ENCODE results near the gene LUZP1.
A peak's percentile ranks its signal among the peaks of the same experiment; 100 is the strongest.

LUZP1 gene

DNA sequence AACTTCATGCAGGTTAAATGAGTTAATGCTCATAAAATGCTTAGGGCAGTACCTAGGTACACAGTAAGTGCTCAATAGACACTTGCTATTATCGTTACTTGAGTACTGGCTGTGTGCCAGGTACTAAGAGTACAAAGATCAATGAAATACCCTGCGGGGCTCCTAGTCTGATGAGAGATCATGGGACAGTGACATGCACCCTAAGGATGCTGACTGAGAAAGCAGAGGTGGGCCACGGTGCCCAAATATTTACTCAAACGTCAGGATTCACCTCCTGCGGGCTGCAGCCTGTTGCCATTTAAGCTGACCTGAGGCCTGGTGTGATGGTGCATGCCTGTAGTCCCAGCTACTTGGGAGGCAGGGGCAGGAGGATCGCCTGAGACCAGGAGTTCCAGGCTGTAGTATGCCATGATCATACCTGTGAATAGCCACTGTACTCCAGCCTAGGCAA, 19.8 kb upstream of the LUZP1 start:
- DNase-seq: no peak

DNA sequence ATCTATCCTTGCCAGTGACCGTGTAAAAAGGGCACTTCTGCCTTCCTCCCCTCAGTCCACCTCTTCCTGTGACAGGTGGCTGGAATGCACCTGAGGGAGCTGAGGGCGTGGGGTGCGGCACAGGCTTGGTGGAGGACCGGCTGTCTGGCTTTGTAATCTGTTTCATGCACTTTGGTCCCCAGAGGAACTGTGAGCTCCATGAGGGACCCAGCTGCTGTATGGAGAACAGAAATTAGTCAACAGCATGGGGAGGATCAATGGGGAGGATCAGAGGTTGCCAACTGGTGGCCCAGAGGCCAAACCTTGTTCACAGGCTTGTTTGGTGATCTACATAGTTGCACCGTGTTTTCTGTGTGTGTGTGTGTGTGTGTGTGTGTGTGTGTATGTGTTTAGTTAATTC, 19.0 kb upstream of the LUZP1 start:
- DNase-seq: no peak

DNA sequence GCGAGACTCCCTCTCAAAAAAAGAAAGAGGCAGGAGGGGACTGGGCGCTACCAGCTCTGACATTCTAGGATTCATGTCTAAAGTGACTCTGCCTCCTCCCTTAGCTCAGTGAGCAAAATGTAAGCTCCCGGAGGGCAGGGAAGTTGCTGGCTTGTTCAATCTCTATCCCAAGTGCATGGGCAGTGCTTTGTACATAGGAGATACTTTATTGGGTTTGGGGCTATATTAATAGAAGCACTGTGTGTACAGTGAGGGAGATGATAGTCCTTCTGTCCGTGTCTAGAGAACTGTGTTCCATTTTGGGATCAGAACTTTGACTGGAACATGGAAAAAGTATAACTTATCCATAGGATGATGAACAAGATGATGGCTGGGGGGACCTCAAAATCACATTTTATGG, 16.7 kb upstream of the LUZP1 start:
- DNase-seq: no peak

DNA sequence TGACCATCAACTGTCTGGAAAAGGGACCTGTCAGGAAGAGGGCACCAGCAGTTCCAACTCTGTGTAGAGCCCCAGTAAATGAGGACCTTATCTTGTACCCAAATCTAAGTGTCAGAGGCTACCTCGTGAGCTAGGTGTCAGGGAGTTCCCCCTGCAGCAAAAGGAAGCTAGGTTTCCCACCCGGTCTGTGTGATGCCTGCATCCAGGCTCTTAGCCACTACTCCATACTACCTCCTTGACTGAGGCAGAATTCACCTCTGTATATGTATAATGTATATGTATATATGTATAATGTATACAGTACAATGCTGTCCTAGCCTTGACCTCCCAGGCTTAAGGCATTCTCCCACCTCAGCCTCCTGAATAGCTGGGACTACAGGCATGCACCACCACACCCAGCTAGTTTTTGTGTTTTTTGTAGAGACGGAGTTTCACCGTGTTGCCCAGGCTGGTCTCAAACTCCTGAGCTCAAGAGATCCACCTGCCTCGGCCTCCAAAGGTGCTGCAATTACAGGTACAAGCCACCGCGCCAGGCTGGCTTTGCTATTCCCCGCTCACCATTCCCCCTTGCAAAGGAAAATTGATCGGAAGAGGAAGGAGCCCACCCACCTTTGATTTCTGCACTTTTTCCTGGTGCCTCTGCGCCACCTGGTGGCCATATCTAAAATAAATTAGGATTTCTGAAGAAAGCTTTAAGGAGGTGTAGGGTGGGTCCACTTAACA, 15.7 kb upstream of the LUZP1 start:
- DNase-seq: peak; percentile 33 to 50

DNA sequence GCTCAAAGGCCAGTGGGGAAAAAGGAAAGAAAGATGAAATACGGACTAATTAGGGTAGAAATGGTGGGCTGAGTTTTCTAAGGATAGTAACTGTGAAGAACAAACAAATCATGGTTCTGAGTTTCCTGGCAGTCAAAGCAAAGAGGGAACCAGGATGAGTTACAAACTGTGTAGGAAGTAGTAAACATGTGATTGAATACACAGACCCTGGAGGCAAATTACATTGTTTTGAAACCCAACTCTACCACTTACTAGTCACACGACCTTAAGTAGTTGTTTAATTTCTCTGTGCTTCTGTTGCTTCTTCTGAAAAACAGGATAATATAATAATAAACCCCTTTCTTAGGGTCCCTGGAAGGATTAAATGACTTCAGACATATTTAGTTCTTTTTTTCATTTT, 11.2 kb upstream of the LUZP1 start:
- DNase-seq: no peak

DNA sequence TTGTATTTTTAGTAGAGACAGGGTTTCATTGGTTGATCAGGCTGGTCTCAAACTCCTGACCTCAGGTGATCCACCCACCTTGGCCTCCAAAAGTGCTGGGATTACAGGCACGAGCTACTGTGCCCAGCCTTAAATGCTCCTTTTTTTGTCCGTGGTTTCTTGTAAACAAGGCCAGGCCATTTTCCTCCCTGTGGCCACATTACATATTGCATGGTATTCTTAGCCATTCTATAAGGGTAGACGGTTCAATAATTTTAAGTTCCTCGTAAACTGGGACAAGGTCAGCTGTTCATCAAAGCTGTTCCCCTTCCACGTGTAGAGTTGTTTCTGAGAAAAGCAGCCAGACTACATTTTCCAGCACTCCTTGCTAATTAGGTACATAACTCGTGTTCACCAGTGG, 10.3 kb upstream of the LUZP1 start:
- DNase-seq: no peak

DNA sequence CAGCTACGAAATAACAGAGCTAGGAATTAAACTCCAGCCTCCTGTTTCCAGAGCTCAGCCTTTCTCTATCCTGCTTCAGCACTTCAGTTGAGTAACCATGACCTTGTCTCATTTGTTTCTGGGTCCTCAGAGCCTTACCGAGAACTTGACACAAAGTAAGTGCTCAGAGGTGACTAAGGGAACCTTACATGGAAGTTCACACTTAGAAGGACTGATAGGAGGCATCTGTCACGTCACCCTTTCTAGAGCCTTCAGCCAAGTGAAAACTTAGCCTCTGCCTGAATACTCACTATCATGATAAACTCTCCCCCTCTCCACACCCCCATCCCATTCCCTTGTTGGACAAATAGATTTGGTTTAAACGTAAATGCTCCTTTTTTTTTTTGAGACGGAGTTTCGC, 9.8 kb upstream of the LUZP1 start:
- no peak for DNase-seq

DNA sequence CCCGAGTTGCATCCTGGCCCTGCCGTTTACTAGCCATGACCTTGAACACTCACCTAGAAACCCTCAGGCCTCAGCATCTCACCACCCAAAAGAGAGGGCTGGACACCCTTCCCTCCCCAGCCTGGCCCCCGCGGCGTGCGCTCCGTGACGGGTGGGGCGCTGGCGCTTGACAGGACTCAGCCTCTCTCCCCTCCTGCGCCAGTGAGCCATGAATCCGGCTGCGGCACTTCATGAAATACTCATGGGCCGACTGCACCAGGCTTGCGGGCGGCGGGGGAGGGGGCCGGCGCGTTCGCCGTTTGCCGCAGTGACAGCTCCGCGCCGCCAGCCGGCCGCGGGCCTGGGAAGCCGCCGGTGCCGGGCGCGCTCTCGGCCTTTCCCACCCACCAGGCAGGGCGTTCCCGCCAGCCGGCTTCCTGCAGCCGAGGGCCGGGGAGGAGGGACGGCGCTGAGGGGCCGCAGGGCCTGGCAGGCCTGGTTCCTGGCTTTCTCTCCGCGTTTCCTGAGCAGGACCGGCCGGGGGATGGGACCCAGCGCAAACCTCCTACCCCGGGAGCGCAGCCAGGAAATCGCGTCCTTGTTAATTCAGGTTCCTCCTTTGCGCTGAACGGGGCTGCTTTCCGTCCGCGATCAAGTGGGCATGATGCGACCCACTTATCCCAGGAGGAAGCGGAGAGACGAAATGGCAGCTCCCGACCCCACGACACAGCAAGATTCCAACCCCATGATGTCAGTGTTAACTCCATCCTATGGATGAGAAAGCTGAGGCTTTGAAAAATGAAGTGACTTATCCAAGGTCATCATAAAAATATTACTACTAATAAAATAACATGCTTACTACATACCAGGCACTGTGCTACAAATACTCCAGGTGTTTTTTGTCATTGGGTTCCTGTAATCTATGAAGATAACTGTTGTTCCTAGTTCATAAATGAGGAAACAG, 9.1 kb upstream of the LUZP1 start:
- DNase-seq: peak; percentile 58 to 67

DNA sequence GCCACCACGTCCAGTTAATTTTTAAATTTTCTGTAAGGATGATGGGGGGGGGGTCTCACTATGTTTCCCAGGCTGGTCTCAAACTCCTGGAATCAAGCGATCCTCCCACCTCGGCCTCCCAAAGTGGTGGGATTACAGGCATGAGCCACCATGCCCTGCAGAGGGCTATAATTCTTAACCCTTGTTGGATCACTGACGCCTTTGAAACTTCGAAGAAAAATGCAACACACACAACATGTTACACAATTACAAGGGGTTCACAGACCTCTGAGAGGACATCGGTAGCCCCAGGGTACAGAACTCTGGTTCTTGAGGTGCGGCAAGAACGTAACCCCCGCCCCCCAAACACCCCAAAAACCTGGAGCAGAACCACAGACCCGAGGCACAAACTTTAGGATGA, 8.4 kb upstream of the LUZP1 start:
- no peak for DNase-seq

DNA sequence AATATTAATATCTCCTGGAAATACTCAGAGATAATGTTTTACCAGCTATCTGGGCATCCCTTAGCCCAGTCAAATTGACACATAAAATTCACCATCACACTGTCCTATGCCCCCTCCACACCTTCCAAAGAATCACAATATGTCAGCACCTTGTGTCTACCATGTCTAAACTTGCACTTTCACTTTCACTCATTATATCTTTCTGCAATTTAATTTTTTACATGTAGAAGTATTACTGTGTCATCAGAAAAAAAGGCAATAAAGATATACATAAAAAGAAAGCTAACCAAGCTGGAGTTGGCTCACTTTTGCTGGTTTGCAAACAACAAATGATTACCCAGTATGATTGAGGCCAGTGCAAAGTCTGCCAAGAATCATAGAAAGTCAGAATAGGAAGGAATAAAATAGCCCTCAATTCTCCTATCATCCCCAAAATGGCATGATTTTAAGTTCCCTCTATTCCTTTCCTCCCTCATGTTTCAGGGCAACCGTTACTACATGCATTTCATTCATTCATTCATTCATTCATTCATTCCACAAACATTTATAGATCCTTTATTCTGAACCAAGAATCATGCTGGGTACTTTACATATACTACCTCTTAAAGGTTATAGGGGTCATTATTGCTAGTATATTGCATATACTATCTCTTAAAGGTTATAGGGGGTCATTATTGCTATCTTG, 5.9 kb upstream of the LUZP1 start:
- no peak for DNase-seq

DNA sequence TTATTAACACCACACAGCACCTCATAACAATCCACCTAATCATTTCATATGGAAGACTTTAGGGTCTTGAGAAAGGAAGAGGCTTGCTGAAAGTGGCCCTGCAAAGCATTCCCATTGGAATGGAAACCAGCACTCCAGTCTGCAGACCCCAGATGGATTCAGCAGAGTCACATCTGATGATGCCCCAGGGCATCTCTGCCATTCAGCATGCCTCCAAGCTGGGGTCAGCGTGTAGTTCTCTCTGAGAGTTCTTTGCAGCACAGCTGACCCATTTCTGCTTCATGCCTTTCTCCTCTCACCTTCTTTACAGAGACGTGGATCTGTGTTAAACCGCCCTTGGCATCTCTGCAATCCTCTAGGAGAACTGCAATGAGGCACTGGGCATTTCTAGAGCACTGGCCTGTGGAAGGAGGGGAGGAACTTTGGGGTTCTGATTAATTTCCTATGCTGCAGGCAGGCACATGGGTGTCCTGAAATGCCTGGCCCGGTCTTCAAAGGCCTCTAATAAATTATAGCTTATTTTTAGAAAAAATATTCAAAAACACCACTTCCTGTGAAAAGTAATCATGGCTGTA, 2.6 kb upstream of the LUZP1 start:
- no peak for DNase-seq

DNA sequence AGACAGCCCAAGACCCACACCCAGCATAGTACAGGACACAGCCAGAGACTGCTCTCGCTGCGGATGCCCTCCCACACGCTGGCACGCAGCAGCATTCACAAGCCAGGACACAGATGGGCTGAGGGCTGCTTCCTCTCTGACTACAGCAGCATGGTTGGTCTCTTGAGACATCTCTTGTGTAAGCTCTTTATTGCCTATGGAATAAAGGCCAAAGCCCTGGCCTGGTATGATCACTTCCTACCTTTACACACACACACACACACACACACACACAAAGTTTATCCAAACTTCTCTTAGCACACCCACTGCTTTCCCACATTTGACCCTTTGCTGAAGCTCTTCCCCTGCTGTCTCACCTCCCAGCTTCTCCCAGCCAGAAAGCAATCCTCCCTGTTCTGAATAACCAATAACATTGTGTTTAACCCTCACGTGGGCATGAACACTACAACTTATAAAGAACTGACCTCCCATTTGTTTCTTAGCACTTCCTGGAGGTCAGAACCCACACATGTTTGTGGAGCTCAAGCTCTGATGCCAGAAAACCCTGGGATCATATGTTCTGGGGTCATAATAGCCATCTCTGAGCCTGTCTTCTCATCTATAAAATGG, 1.2 kb upstream of the LUZP1 start:
- peak in 1 of 2 donors; percentile 28 for DNase-seq

DNA sequence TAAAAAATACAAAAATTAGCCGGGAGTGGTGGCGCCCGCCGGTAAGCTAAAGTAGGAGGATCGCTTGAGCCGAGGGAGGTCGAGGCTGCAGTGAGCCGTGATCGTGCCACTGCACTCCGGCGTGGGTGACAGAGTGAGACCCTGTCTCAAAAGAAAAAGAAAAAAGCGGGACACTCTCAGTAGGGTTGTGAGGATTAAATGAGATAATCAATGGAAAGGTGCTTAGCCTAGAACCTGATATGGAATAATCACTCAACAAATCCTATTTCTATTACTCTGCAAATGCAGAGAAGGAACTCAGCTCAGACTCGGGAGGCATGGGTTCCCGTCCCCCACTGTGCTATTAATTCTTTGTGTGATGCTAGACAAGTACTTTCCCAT, 529 bp upstream of the LUZP1 start:
- DNase-seq: no peak

DNA sequence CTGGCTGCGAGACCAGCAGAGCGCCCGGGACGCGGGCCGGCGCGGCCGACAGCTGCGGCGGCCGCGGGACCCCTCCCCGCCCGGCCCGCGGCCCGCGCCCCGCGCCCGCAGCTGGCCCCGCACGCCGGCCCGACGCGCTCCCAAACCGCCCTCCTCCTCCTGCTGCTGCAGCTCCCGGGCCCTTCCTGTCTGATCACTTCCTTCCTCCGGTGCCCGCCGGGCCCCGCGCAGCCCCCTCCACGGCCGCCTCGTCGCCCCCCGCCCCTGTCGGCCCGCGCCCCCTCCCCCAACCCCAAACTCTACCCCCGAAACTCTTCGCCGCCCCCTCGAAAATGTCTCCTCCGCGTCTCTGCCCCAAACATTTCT, 594 bp downstream of the LUZP1 start:
- peak; percentile 32 to 42 for DNase-seq

DNA sequence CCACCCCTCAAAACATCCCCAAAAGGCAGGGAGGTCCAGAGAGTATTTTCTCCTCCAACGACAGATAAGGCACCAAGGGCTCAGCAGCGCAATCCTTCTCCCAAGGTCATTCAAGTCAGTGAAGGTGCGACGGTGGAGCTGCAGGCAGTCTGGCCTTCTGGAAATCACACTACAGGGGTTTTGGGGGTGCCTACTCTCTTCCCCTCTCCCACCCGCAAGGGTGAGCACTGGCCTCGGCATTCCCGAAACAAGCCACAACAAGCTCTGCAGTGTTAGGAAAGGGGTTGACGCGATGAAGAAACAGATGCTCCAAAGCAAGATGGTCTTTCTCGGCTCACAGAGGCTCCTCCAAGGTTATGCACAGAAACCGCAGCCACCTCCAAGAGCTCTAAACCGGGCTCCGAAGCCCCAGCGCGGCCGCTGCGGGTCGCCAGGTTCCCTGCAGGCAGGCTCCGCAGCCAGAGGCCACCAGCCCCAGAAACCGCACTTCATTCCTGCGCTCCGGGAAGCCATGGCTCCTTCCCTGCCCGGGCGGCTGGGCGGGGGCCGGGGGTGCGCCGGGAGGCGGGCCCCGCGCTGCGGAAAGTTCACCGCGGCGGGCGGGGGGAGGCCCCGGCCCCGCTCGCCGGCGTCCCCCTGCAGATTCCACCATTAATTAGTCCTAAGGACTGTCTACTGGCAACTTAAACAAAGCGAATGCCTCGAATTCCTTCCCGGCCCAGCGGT, 1.1 kb downstream of the LUZP1 start:
- DNase-seq: peak; percentile 35 to 50

DNA sequence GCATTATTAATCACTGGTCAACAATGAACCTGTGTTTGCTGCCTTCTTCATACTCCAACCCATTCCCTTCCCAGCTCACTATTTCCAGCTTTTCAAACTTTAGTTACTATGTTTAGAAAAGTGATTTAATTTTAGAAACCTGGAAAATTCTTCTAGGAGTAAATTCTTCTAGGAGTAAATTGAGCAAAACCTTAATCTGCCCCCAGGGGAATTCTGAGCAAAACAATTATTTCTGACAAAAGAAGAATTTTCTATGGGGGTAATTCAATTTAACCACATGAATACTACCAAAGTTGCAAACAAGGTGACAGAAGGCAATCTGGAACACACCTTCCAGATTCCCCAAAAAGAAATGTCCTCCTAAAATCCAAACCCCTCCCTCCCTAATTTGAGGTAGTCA, 1.8 kb downstream of the LUZP1 start:
- DNase-seq: no peak

DNA sequence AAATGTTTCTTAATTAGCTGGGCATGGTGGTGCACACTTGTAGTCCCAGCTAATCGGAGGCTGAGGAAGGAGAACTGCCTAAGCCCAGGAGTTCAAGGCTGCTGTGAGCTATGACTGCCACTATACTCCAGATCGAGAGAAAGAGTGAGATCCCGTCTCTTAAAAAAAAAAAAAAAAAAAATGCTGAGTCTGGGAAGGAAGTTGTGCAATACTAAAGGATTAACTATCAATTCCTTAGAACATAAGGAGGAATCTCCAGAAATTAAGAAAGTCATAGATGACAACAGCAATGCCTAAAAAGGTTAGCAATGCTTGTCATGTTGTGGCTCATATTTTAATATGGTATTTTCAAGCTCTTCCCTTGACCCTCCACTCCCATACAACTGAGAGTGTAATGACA, 5.3 kb downstream of the LUZP1 start:
- DNase-seq: no peak

DNA sequence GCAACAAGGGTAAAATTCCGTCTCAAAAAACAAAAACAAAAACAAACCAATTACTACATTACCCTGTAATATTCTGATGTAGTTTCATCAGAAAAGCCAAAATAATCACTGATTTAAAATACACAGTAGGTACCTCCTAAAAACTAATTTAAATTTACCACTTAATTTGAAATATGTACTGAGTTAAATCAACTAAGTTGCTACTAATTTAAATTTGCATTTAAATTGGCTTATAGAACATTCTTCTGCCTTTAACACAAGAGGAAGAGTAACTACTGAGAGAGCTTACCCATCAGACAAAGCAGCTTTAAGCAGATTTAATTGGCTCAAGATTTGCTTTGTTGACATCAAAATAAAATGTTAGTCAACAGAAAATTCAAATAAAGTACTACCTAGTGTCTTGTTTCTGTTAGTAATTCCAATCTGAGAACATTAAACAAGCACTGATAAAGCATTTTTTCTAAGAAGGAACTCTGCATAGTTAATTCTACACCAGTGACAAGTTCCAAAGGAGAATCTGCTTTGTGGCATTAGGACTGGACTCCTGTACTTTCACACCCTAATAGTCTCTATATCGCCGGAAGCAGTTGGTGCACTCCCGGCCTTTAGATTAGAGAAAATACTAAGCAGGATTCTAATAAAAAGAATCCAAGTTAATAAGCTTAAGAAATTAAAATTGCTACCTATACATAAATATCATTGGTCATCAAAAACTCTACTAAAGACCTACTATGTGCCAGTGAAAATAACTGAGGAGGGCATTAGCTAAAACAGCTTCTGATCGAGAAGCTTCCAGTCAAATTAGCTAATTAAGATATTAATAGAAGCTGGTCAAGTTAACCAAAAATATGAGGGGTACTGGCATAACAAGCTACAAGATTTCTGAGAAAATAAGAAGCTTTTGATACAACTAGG, 8.4 kb downstream of the LUZP1 start:
- DNase-seq: no peak

DNA sequence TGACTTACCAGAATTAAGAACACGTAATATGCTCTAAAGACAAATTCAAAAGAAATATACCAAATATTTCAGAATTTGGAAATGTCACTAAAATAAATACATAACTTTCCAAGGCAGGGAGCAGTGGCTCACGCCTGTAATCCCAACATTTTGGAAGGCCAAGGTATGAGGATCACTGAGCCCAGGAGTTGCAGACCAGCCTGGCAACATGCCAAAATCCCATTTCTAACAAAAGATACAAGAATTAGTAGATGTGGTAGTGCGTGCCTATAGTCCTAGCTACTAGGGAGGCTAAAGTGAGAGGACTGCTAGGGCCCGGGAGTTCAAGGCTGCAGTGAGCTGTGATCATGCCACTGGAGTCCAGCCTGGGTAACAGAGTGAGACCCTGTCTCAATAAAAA, 11.7 kb downstream of the LUZP1 start:
- DNase-seq: no peak

DNA sequence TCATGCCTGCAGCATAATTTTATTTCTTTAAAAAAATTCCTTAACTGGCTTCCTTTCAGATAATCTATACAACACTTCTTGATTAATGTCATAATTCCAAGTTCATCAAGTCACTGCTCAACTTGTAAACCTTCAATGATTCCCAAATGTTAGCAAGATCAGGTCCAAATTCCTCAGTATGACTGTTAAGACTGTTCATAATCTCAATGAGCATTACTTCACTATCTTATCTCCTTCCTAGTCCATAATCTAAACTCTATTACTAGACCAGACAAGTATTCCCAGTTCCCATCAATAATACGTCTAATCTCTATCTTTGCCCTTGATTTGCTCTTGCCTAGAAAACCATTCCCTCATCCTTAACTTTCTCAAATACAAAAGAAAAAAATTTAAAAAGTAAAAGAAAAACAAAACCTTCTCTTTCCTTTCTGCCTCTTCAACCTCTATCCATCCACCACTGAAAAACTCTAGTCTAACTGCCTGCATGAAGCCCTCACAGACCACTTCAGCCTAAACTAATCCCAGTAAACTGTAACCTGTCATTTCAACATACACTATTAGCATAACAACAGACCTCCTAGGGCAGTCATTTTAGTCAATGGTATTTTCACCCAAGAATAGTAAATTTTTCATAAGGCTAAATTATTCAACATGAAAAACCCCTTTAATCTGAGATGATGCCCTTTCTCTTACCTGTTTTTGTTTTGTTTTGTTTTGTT, 15.5 kb downstream of the LUZP1 start:
- no peak for DNase-seq

All from stimulated activated CD4-positive, alpha-beta T cell treated with anti-CD3 and anti-CD28 coated beads, Interleukin-2, amount 100 ng/mL, for 24 hours (primary cell).